ENCODE measurements around the gene RASD2.

DNA sequence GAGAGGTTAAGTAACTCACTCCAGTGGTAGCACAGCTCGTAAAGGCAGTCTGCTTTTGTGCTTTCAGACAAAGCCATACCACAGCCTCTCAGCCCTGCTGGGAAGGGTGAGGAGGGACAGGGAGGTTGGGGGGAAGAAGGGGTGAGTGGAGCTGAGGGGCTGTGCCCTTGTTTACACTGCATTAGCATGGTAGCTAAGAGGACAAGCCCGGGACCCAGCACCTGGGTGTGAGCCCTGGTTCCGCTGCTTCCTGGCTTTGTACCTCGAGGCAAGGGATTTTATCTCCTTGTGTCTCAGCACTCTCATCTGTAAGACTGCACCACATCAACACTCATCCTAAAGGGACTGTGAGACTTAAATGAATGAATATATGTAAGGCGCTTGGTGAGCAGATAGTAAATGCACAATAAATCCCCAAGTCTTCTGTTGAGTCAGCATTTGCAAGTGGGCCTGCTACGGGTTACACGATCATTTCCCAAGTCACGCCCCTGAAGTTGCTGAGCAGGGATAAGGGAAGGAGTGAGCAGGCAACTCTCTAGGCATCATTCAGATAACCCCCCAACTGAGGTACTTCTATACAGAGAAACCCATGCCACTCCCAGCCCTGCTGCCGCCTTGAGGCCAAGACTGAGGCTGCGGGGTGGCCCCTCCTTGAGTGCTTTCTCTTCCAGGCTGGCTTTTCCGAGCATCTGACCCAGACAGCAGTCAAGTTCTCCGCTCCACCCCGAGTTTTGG lies 7.5 kb downstream of the RASD2 start:
- TF ChIP-seq, protein P1, sequence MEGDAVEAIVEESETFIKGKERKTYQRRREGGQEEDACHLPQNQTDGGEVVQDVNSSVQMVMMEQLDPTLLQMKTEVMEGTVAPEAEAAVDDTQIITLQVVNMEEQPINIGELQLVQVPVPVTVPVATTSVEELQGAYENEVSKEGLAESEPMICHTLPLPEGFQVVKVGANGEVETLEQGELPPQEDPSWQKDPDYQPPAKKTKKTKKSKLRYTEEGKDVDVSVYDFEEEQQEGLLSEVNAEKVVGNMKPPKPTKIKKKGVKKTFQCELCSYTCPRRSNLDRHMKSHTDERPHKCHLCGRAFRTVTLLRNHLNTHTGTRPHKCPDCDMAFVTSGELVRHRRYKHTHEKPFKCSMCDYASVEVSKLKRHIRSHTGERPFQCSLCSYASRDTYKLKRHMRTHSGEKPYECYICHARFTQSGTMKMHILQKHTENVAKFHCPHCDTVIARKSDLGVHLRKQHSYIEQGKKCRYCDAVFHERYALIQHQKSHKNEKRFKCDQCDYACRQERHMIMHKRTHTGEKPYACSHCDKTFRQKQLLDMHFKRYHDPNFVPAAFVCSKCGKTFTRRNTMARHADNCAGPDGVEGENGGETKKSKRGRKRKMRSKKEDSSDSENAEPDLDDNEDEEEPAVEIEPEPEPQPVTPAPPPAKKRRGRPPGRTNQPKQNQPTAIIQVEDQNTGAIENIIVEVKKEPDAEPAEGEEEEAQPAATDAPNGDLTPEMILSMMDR (IDR thresholded peaks at IDR 0.05), result no peak
- no peak for TF ChIP-seq EZH2 (IDR thresholded peaks at IDR 0.05; ENCODE audit: borderline replicate concordance, insufficient read depth, low read depth, low read length, poor library complexity, severe bottlenecking)

Measured in B cell (primary cell).